ENCODE data around the gene ADAMTSL1. TPM values are rescaled to one million over a fixed set of nuclear protein-coding genes. Genes with fewer than 3 reads are reported as not detected.

ADAMTSL1 gene
- total and polyA plus RNA-seq, 2 of the 8 experiments (the other 6 are each of a cell fraction or from before 2014, with no cell fraction given), result 0.84 to 1.1 TPM

- H4K91ac ChIP-seq (replicated peaks; ENCODE audit: insufficient read length, low read length), result no peak overlapping the region
- no peaks in the 10 kb centered on the region for H4K20me1 ChIP-seq (replicated peaks in 1 of 2; ENCODE audit: control insufficient read depth in 1 of 2, insufficient read depth in 2 of 2, low read length in 2 of 2)
- no peak overlapping the region for H3K4ac ChIP-seq (replicated peaks; ENCODE audit: insufficient read length, low read depth, low read length)
- no peak overlapping the region for H3K27ac ChIP-seq (ENCODE audit: low read depth, low read length)
- no peaks in the 10 kb centered on the region for H3K4me1 ChIP-seq (replicated peaks in 1 of 4; ENCODE audit: control insufficient read depth in 3 of 4, insufficient read depth in 4 of 4, low read length in 3 of 4)
- no peak overlapping the region for H3K56ac ChIP-seq (replicated peaks; ENCODE audit: insufficient read length, low read depth, low read length)
- no peak overlapping the region for H2AK5ac ChIP-seq (ENCODE audit: low read depth, low read length)
- TF ChIP-seq SAP30 (IDR thresholded peaks at IDR 0.05; ENCODE audit: insufficient read depth, insufficient replicate concordance, low read length) (no peak), CBX8 (IDR thresholded peaks at IDR 0.05; ENCODE audit: borderline replicate concordance, low read depth, low read length) (no peak), TEAD4 (IDR thresholded peaks at IDR 0.05; ENCODE audit: low read depth, low read length) (no peak)
- ChIA-PET POLR2A (ENCODE audit: partially characterized antibody) (no interaction called here), CTCF (ENCODE audit: partially characterized antibody) (interaction anchor here (1.3 kb wide), 1 partner anchor 221 kb away, joined by 3 read pairs; no protein-coding TSS in a partner anchor)
- no peaks in the 10 kb centered on the region for H3K9me3 ChIP-seq (ENCODE audit: insufficient read depth in 2 of 2, low read depth in 1 of 2, low read length in 1 of 2)
- no peak overlapping the region for H3K4me3 ChIP-seq (ENCODE audit: extremely low read depth in 1 of 4, insufficient read depth in 2 of 4, low read depth in 3 of 4, low read length in 4 of 4)
- no peak overlapping the region for H3K14ac ChIP-seq (ENCODE audit: insufficient read length)
- no peak overlapping the region for H2AFZ ChIP-seq (ENCODE audit: low read length)
- DNase-seq (ENCODE audit: low read depth in 1 of 2, low spot score in 2 of 2) (no peak), FAIRE-seq (no peak)
- no peak overlapping the region for H2BK20ac ChIP-seq (ENCODE audit: low read length)
- H2BK12ac ChIP-seq (ENCODE audit: low read depth, low read length), result no peak overlapping the region
- no peaks in the 10 kb centered on the region for H3K27me3 ChIP-seq (replicated peaks in 1 of 4; ENCODE audit: control insufficient read depth in 3 of 4, extremely low read depth in 1 of 4, insufficient read depth in 3 of 4, low read length in 3 of 4)
- no peak overlapping the region for H3K4me2 ChIP-seq (ENCODE audit: insufficient read depth in 1 of 2, low read depth in 2 of 2, low read length in 2 of 2)
- H2BK120ac ChIP-seq (replicated peaks; ENCODE audit: low read depth, low read length), result no peak overlapping the region
- H2BK5ac ChIP-seq (ENCODE audit: low read depth, low read length), result no peak overlapping the region
- no peaks in the 10 kb centered on the region for H3K36me3 ChIP-seq (ENCODE audit: control insufficient read depth in 2 of 4, insufficient read depth in 4 of 4, low read length in 3 of 4)
- no peak overlapping the region for H4K5ac ChIP-seq (ENCODE audit: insufficient read length, low read depth, low read length)
- H4K8ac ChIP-seq (ENCODE audit: extremely low read depth, insufficient read depth, low read length), result no peak overlapping the region
- H2BK15ac ChIP-seq (ENCODE audit: low read length), result no peak overlapping the region
- H3K23ac ChIP-seq (ENCODE audit: insufficient read length), result no peak overlapping the region
- no peaks in the 10 kb centered on the region for H3K79me1 ChIP-seq (ENCODE audit: low read depth, low read length)
- no peak overlapping the region for H3K18ac ChIP-seq (ENCODE audit: extremely low read depth, low read length)
- H3K23me2 ChIP-seq (ENCODE audit: low read depth, low read length), result no peaks in the 10 kb centered on the region
- no peaks in the 10 kb centered on the region for H3K79me2 ChIP-seq (ENCODE audit: control insufficient read depth in 1 of 2, insufficient read depth in 2 of 2, low read length in 2 of 2)
- no peak overlapping the region for H3K9ac ChIP-seq (replicated peaks in 1 of 4; ENCODE audit: extremely low read depth in 1 of 4, low read depth in 3 of 4, low read length in 3 of 4)
- WGBS, 2 experiments (ENCODE audit: extremely low coverage in 1 of 2, insufficient coverage in 1 of 2, insufficient read length in 1 of 2, insufficient replicate concordance in 2 of 2, low coverage in 1 of 2, low lambda C conversion rate in 2 of 2, missing lambda C conversion rate in 1 of 2), result 94% methylated on average over 1 of the region's 1 CpG; no CpG with 5 or more reads in 1 of the 2 experiments
Observed at GRCh38 chr9:18660001-18660400, 186.0 kb downstream of the ADAMTSL1 start.

Measured in H1 (cell line).